ENCODE measurements around the gene MAP3K20.

The MAP3K20 gene

DNA sequence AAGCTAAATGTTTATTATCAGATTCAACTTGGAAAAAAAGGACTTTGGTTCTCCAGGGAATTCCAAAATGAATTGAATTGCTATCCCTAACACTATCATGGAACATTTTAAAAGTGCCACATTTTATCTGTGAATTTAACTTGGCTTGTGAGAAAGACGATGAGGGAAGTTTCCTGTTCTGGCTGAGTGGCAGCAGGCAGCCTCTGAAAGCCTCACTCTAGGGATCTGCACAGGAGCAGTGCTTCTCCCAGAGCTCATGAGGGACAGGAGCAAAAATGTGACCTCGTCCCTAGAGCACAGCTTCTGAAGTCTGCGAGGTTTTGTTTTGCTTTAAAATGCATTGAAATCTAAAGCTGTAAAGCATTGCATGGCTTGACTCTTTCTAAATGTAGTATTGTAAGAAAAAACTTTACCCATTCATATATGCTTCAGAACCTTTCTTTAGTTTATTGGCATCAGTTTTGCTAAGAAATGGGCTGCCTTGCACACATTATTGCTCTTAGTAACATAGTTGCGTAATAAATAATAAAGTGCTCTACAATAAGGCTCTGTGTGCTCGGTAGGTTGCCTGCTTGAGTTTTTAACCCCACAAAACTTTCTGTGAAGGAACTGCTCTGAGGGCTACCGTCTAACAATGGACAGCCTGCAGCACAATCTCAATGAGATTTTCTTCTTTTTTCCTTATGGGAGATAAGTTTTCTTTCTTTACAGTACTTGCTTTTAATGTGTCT lies 142.8 kb downstream of the MAP3K20 start:
- no peak for TF ChIP-seq CTCF (IDR thresholded peaks at IDR 0.05; ENCODE audit: borderline replicate concordance, insufficient read depth, low read depth, low read length)

GRCh38 chr2:173221132-173221695 lies 145.6 kb downstream of the MAP3K20 start:
- TF ChIP-seq CTCF (IDR thresholded peaks at IDR 0.05; ENCODE audit: borderline replicate concordance, insufficient read depth, low read depth, low read length) = no peak
- H3K4me3 ChIP-seq (ENCODE audit: low read depth, low read length) = no peak overlapping the region

More for the DNA sequence above, 142.8 kb downstream of the MAP3K20 start:
- no peak overlapping the region for H3K4me3 ChIP-seq (ENCODE audit: low read depth, low read length)

- no peak overlapping the region for H3K4me3 ChIP-seq (ENCODE audit: low read depth, low read length)
- TF ChIP-seq CTCF (IDR thresholded peaks at IDR 0.05; ENCODE audit: borderline replicate concordance, insufficient read depth, low read depth, low read length) = no peak
Observed at GRCh38 chr2:173221937-173222594, 146.4 kb downstream of the MAP3K20 start.

DNA sequence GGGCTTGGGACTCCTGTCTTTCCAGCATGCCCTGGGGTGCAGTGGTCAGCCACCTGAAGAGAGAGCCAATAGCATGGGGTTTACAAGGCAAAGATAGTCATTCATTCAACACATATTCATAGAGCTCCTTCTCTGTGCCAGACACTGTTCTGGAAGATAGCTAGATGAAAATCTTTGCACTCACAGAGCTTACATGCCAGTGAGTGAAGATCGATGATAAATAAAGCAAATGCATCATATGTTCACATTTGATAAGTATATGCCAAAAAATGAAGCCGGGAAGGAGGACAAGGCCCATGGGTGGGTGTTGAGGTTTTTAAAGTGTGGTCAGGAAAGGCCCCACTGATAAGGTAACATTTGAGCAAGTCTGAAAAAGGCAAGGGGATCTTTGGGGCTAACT lies 148.2 kb downstream of the MAP3K20 start:
- H3K4me3 ChIP-seq (ENCODE audit: low read depth, low read length) = no peak overlapping the region
- no peak for TF ChIP-seq CTCF (IDR thresholded peaks at IDR 0.05; ENCODE audit: borderline replicate concordance, insufficient read depth, low read depth, low read length)

DNA sequence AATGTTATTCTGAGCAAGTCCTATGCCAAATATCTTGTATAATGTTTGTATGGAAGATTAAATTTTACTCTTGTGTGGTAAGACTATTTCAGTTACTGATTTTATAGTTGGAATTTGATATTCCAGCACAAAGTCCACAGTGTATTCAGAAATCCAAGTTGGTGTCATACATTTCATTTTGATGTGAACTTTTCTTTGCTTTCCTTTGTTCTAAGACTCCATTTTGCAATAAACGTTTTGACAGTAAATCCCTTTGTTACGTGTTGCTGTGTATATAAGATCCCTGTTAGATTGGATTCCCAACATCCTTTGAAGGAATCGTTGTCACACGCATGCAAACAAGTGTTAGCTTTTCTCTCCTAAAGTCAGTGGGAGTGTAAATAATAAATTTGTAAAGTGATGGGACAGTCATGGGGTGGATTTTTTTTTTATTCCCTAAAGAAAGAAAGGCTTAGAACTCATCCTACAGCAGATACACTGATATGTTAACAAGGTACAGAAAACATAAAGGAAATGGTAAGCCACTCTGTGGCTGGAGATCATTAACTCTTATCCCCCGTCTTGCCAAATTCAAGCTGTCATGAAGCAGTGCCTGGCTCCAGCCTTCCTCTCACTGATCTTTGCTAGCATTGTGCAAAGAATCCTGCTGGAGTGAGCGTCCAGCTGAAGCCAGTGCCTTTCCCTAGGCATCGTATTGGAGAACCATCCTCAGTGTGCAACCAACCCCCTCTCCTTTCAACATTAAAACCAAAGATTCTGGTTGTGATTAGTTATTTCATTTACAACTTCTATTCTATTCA lies 151.5 kb downstream of the MAP3K20 start:
- TF ChIP-seq CTCF (IDR thresholded peaks at IDR 0.05; ENCODE audit: borderline replicate concordance, insufficient read depth, low read depth, low read length) = no peak

GRCh38 chr2:173229086-173229485 lies 153.4 kb downstream of the MAP3K20 start:
- H3K4me3 ChIP-seq (ENCODE audit: low read depth, low read length) = no peak overlapping the region
- TF ChIP-seq CTCF (IDR thresholded peaks at IDR 0.05; ENCODE audit: borderline replicate concordance, insufficient read depth, low read depth, low read length) = no peak

More for the DNA sequence above, 151.5 kb downstream of the MAP3K20 start:
- H3K4me3 ChIP-seq (ENCODE audit: low read depth, low read length) = no peak overlapping the region

Measured in GM12875 (cell line).